GM18873 (cell line): Measurements from ENCODE around the gene IRF9.
A peak's percentile ranks its signal among the peaks of the same experiment; 100 is the strongest.
"Not testable (repeated sequence)": the region's sequence is repeated elsewhere in the genome, so short reads cannot be mapped to it uniquely, and the experiment has no call there.

Source experiments
- ATAC-seq: cut with Tn5 transposase; IDR thresholded peaks from one replicate; pipeline ENCODE4 v1.9.1; 2021; ENCODE audit warnings: mild to moderate bottlenecking, moderate library complexity, moderate number of reproducible peaks; ENCODE audit not compliant: unreplicated experiment, low FRiP score

IRF9 gene

DNA sequence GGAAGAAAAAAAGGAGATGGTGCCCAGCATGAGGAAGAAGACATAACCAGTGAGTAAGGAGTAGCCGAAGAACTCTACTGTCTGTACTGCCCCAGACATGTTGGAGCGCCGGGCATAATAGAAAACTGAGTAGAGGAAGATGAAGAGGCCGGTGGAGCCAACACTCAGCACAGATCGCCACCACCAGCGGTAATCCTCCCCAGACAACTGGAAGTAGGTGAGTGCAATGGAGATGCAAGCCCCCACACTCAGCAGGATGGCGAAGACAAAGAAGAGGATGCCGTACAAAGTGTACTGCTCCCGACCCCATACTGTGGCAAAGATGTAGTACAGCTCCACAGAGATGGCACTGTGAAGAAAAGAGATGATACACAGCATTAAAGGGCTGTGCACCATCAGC is 28.4 kb downstream of the IRF9 start:
- no peak for ATAC-seq

DNA sequence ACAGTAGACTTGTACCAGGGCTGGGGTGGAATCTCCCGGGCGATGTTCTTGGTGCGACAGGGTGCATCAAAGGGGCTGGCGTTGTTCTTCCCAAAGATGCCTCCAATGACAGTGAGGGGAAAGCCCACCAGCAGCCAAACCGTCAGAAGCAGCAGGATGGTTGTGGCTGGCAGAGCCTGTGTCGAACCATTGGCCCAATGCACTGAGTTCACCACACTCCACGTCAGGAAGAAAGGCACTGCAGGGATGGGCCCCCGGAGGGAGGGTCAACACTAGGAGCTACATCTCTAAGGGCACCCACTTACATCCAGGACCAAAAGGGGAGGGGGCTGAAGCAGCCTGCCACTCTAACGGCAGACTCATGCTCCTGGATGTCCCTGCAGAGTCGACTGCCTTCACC is 29.4 kb downstream of the IRF9 start:
- no peak for ATAC-seq

DNA sequence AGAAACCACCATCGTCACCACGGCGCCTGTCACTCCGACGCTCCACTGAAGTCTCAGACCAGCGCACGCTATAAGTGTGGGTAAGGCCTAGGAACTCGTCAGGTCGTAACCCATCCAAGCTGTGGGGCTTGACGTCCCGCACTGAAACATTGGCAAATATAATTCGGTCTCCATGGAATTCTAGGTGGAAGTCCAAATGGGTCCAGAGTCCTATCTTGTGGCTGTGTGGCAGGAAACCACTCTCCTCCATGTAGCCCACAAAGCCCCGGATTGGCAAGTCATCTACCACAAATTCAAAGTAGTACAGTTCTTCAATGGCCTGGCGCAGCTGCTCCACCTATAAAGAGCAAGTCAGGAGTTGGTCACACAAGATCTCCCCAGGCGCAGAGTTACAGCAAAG is 31.9 kb downstream of the IRF9 start:
- no peak for ATAC-seq

- ATAC-seq, result no peak
Observed at GRCh38 chr14:24194186-24194872, 33.3 kb downstream of the IRF9 start.

GRCh38 chr14:24194873-24195185 is 33.8 kb downstream of the IRF9 start:
- no peak for ATAC-seq

DNA sequence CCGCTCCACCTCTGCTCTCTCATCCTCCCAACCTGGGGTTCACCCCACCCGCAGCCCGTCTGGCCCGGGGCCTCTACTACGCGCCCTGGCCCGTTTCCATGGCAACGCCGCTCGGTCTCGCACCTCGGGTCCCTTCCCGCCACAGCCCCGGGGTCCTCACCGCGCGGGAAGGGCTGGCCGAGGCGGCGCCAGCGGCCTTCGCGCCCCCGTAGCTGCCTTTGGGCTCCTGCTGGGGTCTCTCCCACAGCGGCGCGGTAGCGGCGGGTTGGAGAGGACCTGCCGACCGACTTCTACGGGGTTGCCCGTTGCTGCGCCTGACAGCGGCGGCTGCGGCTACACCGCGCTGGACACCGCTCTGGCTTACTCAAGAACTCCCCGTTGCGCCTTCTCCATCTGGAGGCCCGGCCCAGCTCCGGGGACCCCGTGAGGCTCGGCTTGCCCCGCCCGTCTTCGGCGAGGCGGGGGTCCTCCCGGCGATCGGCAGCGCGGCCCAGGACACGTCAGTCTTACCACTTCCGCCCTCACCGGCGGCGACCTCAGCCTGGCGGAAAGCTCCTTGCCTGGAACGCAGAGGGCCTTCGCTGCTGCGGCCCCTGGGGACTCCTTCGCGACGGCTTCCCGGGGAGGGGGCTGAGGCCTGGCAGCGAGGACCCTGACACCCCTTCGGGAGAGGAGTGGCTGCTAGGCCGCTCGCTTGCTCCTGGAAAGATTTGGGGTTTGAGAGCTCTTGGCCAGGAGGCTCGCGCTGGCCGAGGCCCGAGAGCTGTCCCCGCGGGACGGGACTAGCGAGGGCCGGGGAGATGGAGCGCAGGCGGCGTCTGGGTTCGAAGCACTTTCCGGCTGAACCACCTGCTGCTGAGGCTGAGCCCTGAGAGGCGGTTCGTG is 34.4 kb downstream of the IRF9 start, which contains the start of gene TM9SF1:
TSS of gene TM9SF1 (minus strand) at position 256 of the 885 bp plus-strand sequence. CDS start 422 bp downstream, outside the sequence.
- peak; percentile 86 for ATAC-seq

DNA sequence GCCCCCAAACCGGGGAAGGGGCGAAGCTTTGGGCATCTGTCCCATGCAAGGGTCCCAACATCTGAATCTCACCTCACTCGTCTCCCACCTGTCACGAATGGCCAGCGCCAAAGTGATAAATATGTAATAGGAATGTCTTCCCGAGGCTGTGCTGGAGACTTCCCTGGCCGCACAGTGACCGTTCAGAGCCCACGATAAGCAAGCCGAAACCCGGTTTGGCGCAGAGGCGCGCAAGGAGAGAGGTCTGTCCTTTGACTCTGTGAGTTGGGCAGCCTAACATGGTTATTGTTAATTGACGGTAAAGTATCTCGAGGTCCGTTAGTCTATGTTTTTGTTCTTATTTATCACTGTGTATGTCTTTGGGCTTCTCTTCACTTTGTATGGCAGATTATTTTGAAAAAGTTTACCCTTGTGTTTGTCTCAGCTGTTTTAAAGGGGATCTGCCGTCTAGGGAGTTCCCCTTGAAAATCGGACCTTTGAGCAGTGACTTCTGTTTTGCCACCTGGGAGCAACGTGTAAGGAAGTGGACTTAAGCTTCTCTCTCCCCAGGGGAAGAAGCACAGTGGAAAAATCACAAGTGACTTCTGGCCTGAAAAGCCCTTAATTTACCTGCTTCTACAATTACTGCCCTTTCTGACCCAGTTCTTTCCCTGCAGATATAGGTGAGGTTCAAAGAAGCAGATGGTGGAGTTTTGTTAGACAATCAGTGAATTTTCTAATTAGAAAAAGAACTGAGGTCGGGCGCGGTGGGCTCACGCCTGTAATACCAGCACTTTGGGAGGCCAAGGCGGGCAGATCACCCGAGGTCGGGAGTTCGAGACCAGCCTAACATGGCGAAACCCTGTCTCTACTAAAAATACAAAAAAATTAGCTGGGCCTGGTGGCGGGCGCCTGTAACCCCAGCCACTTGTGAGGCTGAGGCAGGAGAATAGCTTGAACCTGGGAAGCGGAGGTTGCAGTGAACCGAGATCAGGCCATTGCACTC is 35.3 kb downstream of the IRF9 start:
- ATAC-seq, result no peak

- no peak for ATAC-seq
Observed at GRCh38 chr14:24197056-24197450, 36.0 kb downstream of the IRF9 start.

DNA sequence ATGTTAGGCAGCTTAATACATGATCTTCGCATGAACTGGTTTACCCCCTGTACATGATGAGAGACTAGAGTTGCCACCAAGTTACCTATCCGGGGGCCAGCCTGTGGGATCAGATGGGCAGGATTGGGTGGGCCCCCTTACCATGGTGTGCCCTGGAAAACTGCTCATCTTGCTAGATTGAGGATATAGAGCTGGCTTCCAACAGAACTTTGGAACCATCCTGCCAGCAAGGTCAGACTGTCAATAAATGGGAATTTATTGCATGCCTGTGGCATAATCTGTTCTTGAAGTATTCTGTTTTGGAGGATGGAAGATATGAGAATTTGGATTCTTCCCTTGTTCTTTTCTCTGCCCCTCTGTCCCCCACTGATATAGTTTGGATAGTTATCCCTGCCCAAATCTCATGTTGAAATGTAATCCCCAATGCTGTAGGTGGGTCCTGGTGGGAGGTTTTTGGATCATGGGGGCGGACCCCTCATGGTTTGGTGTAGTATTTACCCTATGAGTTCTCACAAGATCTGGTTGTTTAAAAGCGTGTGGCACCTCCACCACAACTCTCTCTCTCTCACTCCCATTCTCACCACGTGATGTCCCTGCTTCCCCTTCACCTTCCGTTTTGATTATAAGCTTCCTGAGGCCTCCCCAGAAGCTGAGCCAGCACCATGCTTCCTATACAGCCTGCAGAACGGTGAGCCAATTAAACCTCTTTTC is 37.9 kb downstream of the IRF9 start:
- ATAC-seq, result no peak

GRCh38 chr14:24202538-24202937 is 41.5 kb downstream of the IRF9 start:
- ATAC-seq, result not testable (repeated sequence)

GRCh38 chr14:24203249-24203886 is 42.3 kb downstream of the IRF9 start:
- ATAC-seq, result not testable (repeated sequence)

- no peak for ATAC-seq
Observed at GRCh38 chr14:24204163-24205146, 43.4 kb downstream of the IRF9 start.

DNA sequence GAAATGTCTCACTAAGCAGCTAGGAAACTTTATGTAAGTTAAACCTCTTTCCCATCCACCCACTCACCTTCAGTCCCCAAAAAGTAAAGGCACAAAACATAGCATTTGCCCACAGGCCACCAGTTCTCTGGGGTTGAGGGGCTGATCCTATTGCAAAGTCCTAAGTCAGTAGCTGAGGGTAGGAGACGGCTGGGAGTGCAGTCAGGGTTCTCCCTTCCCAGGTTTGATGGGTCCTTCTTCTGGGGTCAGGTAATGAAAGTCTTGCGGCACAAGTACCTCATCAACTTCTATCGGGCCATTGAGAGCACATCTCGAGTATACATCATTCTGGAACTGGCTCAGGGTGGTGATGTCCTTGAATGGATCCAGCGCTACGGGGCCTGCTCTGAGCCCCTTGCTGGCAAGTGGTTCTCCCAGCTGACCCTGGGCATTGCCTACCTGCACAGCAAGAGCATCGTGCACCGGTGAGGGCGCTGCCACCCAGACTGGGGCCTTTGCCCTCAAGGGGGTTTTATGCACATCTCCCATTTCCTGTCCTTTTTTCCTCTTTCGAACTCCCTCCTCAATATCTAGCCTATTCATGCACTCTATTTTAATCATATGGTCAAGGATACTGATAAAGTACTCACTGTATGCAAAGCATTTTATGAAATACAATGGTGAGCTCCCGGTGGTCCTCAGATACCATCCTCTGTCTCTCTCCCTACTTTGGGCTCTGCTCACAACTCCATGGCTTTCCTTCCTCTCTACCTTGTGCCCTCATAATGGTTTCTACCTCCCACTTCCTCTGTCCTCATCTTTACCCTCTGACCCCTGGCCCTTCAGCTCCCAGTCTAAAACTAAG is 45.4 kb downstream of the IRF9 start:
- ATAC-seq, result no peak

GRCh38 chr14:24207104-24207551 is 46.1 kb downstream of the IRF9 start:
- ATAC-seq, result no peak

DNA sequence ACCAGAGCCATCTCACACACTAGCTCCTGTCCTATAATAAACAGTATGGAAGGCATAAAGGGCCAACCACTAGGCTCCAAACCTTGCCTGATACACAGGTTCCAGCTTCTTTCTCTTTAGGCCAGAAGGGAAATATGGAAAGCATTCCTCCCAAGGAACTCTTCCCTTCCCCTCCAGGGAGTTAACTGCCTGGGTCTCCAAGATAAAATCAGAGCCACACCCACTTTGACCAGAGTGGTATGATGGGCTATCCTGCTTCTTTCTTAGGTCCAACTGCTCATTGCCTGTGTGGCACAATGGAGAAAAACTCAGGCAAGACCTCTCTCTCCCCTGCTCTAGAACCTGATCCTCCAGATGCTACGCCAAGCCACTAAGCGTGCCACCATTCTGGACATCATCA is 46.6 kb downstream of the IRF9 start:
- no peak for ATAC-seq

DNA sequence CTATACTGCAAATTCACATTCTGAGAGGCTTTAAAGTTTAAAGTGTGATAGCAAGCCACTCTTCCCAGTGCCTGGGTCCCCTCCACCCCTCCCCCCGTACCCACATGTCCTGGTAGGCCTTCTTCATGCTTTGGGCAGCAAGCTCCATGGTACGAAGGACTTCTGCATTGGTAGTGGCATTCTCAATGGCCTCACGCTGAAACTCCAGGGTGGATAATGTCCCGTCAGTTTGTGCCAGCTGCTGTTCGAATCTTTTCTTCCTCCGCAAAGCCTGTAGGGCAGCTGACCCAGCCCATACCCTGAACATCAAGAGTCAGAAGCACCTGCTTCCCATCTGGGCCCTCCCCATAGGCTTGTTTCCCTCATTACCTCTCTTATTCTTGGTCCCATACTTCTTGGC is 50.2 kb downstream of the IRF9 start:
- ATAC-seq, result no peak
